IMR-90 (cell line): Measurements from ENCODE around the gene FEZ2. TPM values are rescaled to one million over a fixed set of nuclear protein-coding genes. Genes with fewer than 3 reads are reported as not detected.
A peak's percentile ranks its signal among the peaks of the same experiment; 100 is the strongest.

Source experiments
- ATAC-seq: fragments of 200-7000 bp; cut with Tn5 transposase; 2 replicates; pipeline ENCODE4 v1.9.1; 2020; ENCODE audit warnings: low read depth, mild to moderate bottlenecking, moderate library complexity
- BruUV-seq: library from RNA; stranded (reverse); fragments of 400-500 nt; replicated peaks from 2 replicates; lab custom pipeline; 2021; lab: Mats Ljungman, UMichigan
- CTCF ChIA-PET: fragments of 300-600 bp; formaldehyde crosslinking; extraction: SDS; loops from one replicate; lab custom pipeline; 2021; ENCODE audit warnings: antibody characterized with exemption; lab: Yijun Ruan, JAX
- POLR2A ChIA-PET: fragments of 300-600 bp; sonication (Branson Sonifier 250); formaldehyde crosslinking; loops from one replicate; lab custom pipeline; 2022; ENCODE audit warnings: antibody characterized with exemption; ENCODE audit not compliant: unreplicated experiment; lab: Charles Lee
- DNase-seq: peaks from one replicate; pipeline ENCODE4 v3.0.0; 2013
- H2AFZ ChIP-seq: replicated peaks from 2 replicates; pipeline ENCODE3; 2013; ENCODE audit warnings: low read length, mild to moderate bottlenecking; ENCODE audit not compliant: poor library complexity
- H2AK5ac ChIP-seq: 2 replicates; pipeline ENCODE4 v1.6.1; 2013; ENCODE audit warnings: low read depth, low read length, inconsistent platforms
- H2AK9ac ChIP-seq: replicated peaks from 2 replicates; pipeline ENCODE3; 2013; ENCODE audit warnings: mild to moderate bottlenecking, low read depth, low read length, moderate library complexity; ENCODE audit not compliant: poor library complexity
- H2BK120ac ChIP-seq: 2 replicates; pipeline ENCODE4 v1.6.1; 2013; ENCODE audit warnings: low read depth, low read length, inconsistent platforms
- H2BK15ac ChIP-seq: 3 replicates; pipeline ENCODE4 v1.6.1; 2013; ENCODE audit warnings: low read depth, low read length, inconsistent platforms
- H2BK20ac ChIP-seq: 2 replicates; pipeline ENCODE4 v1.6.1; 2013; ENCODE audit warnings: low read depth, mild to moderate bottlenecking, inconsistent platforms, low read length, moderate library complexity
- H2BK5ac ChIP-seq: 2 replicates; pipeline ENCODE4 v1.6.1; 2013; ENCODE audit warnings: mild to moderate bottlenecking, low read depth, low read length, inconsistent platforms; ENCODE audit not compliant: poor library complexity, severe bottlenecking
- H3K14ac ChIP-seq: replicated peaks from 2 replicates; pipeline ENCODE4 v1.6.1; 2013; ENCODE audit warnings: low read depth, low read length, inconsistent platforms
- H3K18ac ChIP-seq: 2 replicates; pipeline ENCODE4 v1.6.1; 2013; ENCODE audit warnings: low read depth, low read length, control low read depth
- H3K23ac ChIP-seq: 2 replicates; pipeline ENCODE4 v1.6.1; 2013; ENCODE audit warnings: low read depth, low read length, inconsistent platforms
- H3K27ac ChIP-seq: 2 replicates; pipeline ENCODE4 v1.5.1; 2013; ENCODE audit warnings: mild to moderate bottlenecking, control low read depth, low read length; ENCODE audit not compliant: insufficient read depth
- H3K27me3 ChIP-seq: 2 replicates; pipeline ENCODE4 v1.6.1; 2013; ENCODE audit warnings: low read length; ENCODE audit not compliant: control insufficient read depth, insufficient read depth
- H3K36me3 ChIP-seq: 2 replicates; pipeline ENCODE4 v1.6.1; 2013; ENCODE audit warnings: low read length, mixed read lengths; ENCODE audit not compliant: control insufficient read depth, insufficient read depth
- H3K4ac ChIP-seq: 2 replicates; pipeline ENCODE4 v1.6.1; 2013; ENCODE audit warnings: low read depth, low read length, inconsistent platforms
- H3K4me1 ChIP-seq: 2 replicates; pipeline ENCODE4 v1.6.1; 2013; ENCODE audit warnings: low read length, mixed read lengths; ENCODE audit not compliant: control insufficient read depth, insufficient read depth
- H3K4me2 ChIP-seq: 2 replicates; pipeline ENCODE4 v1.6.1; 2013; ENCODE audit warnings: low read depth, mild to moderate bottlenecking, control low read depth, low read length, moderate library complexity
- H3K4me3 ChIP-seq: 2 replicates; pipeline ENCODE4 v1.5.1; 2013; ENCODE audit warnings: low read depth, mild to moderate bottlenecking, control low read depth, low read length, moderate library complexity; ENCODE audit not compliant: insufficient read depth
- H3K56ac ChIP-seq: 2 replicates; pipeline ENCODE4 v1.6.1; 2013; ENCODE audit warnings: low read length, inconsistent platforms; ENCODE audit not compliant: insufficient read depth; ENCODE audit errors: extremely low read depth
- H3K79me1 ChIP-seq, 2 experiments: 2 replicates each; pipeline ENCODE4 v1.6.1; 2013; ENCODE audit warnings: low read length in 2 of 2, inconsistent platforms in 1 of 2, low read depth in 1 of 2
- H3K9ac ChIP-seq: 2 replicates; pipeline ENCODE4 v1.6.1; 2013; ENCODE audit warnings: low read depth, low read length, control low read depth
- H3K9me1 ChIP-seq: 2 replicates; pipeline ENCODE4 v1.6.1; 2013; ENCODE audit warnings: low read length, inconsistent platforms; ENCODE audit not compliant: insufficient read depth
- H3K9me3 ChIP-seq: 2 replicates; pipeline ENCODE4 v1.6.1; 2013; ENCODE audit warnings: low read length; ENCODE audit not compliant: control insufficient read depth, insufficient read depth
- H4K20me1 ChIP-seq: 2 replicates; pipeline ENCODE4 v1.6.1; 2013; ENCODE audit warnings: low read length, inconsistent platforms; ENCODE audit not compliant: insufficient read depth
- H4K5ac ChIP-seq: 2 replicates; pipeline ENCODE4 v1.6.1; 2013; ENCODE audit warnings: mild to moderate bottlenecking, low read depth, low read length, control low read depth
- H4K8ac ChIP-seq, 2 experiments: 2 replicates each; pipeline ENCODE4 v1.6.1; 2013; ENCODE audit warnings: low read depth in 2 of 2, low read length in 2 of 2, control low read depth in 1 of 2, inconsistent platforms in 1 of 2
- H4K91ac ChIP-seq: 2 replicates; pipeline ENCODE4 v1.6.1; 2013; ENCODE audit warnings: low read depth, low read length, inconsistent platforms; ENCODE audit not compliant: insufficient read depth
- BHLHE40 ChIP-seq: fragments of 150-350 bp; IDR thresholded peaks from 2 replicates; pipeline ENCODE4 v1.6.1; 2016; ENCODE audit warnings: mild to moderate bottlenecking, low read depth, low read length
- POLR2A ChIP-seq: IDR thresholded peaks from 2 replicates; pipeline ENCODE4 v1.6.1; 2012; ENCODE audit warnings: mild to moderate bottlenecking, low read depth, low read length
- WGBS, 2 experiments: methylation state at CpG; one replicate each; pipeline versions ENCODE4 v1.1.5 to v1.1.7; 2013; ENCODE audit warnings: missing lambda C conversion rate in 2 of 2; ENCODE audit not compliant: insufficient read length in 1 of 2; ENCODE audit errors: extremely low coverage in 2 of 2; 5-methylcytosine and 5-hydroxymethylcytosine counted together
- dilution Hi-C: fragments of 300-500 bp; cut with HindIII; formaldehyde crosslinking; loops from one replicate; pipeline ENCODE4 v1.14.3; 2018; ENCODE audit warnings: low sequenced_read_pairs; ENCODE audit not compliant: unreplicated experiment
- in situ Hi-C: fragments of 300-500 bp; cut with MboI; formaldehyde crosslinking; loops from 3 replicates; pipeline ENCODE4 v1.14.3; 2019; ENCODE audit warnings: low sequenced_read_pairs, inconsistent platforms, mixed read lengths
- intact Hi-C: fragments of 100-400 bp; cut with micrococcal nuclease; formaldehyde crosslinking; loops from 2 replicates; pipeline ENCODE4 v1.10.0; 2022
- polyA plus RNA-seq, 3 experiments: library from polyadenylated mRNA; depleted of rRNA; stranded (reverse); fragments of >200 nt; gene quantifications; 2 replicates each; pipeline ENCODE4 v1.2.3, GENCODE V29; 2012; ENCODE audit warnings: low replicate concordance in 1 of 3
- total RNA-seq: library from RNA; depleted of rRNA; stranded (reverse); fragments of >200 nt; gene quantifications from 2 replicates; pipeline ENCODE4 v1.2.3, GENCODE V29; 2012

FEZ2 gene
- total and polyA plus RNA-seq, 2 of the 4 experiments (the other 2 are of a cell fraction), result 19.4 to 31.6 TPM

- Histone ChIP-seq H3K79me1 (peaks cover 29% of the 10 kb centered on the region in 2 experiments), H3K9me3 (no peaks in the 10 kb centered on the region), H3K23ac (peak overlapping the region; percentile 14; the same call in 1 of the 2 replicates), H3K27me3 (no peaks in the 10 kb centered on the region), H2BK15ac (peak overlapping the region; percentile 31; the same call in 1 of the 3 replicates), H3K18ac (peak overlapping the region; percentile 73; the same call in 1 of the 2 replicates), H3K4ac (peak overlapping the region; percentile 78), H3K56ac (peak overlapping the region; percentile 29; the same call in 1 of the 2 replicates), H3K27ac (peak overlapping the region; percentile 57; the same call in 1 of the 2 replicates), H4K20me1 (no peaks in the 10 kb centered on the region), H3K4me1 (peaks cover 27% of the 10 kb centered on the region), H3K14ac (0 out of 2 replicates have a peak overlapping the region, but pooled peaks have one; percentile 17), H3K36me3 (peaks cover 9% of the 10 kb centered on the region), H2BK5ac (peak overlapping the region; percentile 69), H4K8ac (peak overlapping the region; percentile 29 to 38), H2BK20ac (peak overlapping the region; percentile 12; the same call in 1 of the 2 replicates), H2AK9ac (no peak overlapping the region), H4K5ac (peak overlapping the region; percentile 71; the same call in 1 of the 2 replicates), H2BK120ac (peak overlapping the region; percentile 71), H2AFZ (no peak overlapping the region), H3K4me3 (no peak overlapping the region), H4K91ac (peak overlapping the region; percentile 74; the same call in 1 of the 2 replicates), H3K9ac (peak overlapping the region; percentile 40; the same call in 1 of the 2 replicates), H3K4me2 (no peak overlapping the region), H2AK5ac (peak overlapping the region; percentile 27), H3K9me1 (peaks cover 7% of the 10 kb centered on the region; the same call in 1 of the 2 replicates)
- ATAC-seq, result no peak
- ChIA-PET CTCF (no interaction called here), POLR2A (no interaction called here)
- no peak for DNase-seq
- TF ChIP-seq BHLHE40 (no peak), POLR2A (peak; percentile 29)
- in situ Hi-C loops (loop anchor here (10.0 kb wide), 1 partner anchor 105 kb away; no protein-coding TSS in a partner anchor), dilution Hi-C loops (no loop called here), intact Hi-C loops (no loop called here)
- no TSS peak for BruUV-seq
- WGBS, 2 experiments, result 92% methylated on average over 7 of the region's 11 CpGs; no CpG with 5 or more reads in 1 of the 2 experiments
Observed at GRCh38 chr2:36559221-36559942, 38.6 kb downstream of the FEZ2 start.
